Ramos (cell line): ENCODE results near the gene RIBC1.

Experiments
- in situ Hi-C: fragments of 300-500 bp; cut with MboI; formaldehyde crosslinking; loops from one replicate; pipeline ENCODE4 v1.14.3; 2022; ENCODE audit warnings: low sequenced_read_pairs; ENCODE audit not compliant: unreplicated experiment

RIBC1 gene

GRCh38 chrX:53479301-53479700, 56.6 kb downstream of the RIBC1 start:
- in situ Hi-C loops: no loop called here
